Skin of body (tissue), 2 donors: ENCODE measurements around the gene ZFYVE28. TPM values are rescaled to one million over a fixed set of nuclear protein-coding genes. Genes with fewer than 3 reads are reported as not detected.

Experiments used
- DNase-seq: peaks from one replicate; lab custom pipeline; 2025; lab: John Stamatoyannopoulos, UW
- total RNA-seq: library from RNA; depleted of rRNA; stranded (reverse); fragments of >200 nt; gene quantifications from one replicate; pipeline ENCODE4 v1.2.3, GENCODE V29; 2014

Gene ZFYVE28
- total RNA-seq, 1 donor from 2014 or later = 5.1 TPM

DNA sequence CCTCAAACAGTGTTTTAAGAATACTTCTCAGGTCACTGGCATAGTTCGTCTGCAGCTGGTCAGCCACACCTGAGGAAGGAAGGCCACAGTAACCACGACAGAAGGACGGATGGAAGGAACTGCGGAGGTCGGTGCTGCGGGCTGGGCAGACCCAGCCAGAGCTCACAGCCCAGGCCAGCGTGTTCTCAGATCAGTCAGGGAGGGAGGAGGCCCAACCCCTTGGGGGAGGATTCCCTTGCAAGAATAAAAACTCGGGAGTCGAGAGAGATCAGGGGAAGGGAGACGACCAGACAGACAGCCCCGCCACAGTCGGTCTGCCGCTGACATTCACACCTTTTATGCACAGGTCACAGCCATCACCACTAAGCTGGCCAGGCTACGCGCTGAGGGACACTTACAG, 145.2 kb downstream of the ZFYVE28 start:
- no peak for DNase-seq

DNA sequence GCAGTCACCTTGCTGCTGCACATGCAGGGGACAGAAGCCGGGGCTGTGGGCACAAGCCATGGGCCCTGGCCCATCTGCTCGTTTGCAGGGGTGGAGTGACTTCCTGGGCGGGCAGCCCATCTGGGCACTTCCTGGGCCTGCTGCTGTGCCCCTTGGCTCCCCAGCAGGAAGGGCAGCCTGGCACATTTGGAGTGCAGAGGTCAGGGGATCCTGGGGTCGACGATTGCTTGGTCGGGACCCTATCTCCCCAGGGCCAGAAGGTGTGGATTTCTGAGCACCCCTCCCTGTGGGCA, 145.7 kb downstream of the ZFYVE28 start:
- DNase-seq = no peak

DNA sequence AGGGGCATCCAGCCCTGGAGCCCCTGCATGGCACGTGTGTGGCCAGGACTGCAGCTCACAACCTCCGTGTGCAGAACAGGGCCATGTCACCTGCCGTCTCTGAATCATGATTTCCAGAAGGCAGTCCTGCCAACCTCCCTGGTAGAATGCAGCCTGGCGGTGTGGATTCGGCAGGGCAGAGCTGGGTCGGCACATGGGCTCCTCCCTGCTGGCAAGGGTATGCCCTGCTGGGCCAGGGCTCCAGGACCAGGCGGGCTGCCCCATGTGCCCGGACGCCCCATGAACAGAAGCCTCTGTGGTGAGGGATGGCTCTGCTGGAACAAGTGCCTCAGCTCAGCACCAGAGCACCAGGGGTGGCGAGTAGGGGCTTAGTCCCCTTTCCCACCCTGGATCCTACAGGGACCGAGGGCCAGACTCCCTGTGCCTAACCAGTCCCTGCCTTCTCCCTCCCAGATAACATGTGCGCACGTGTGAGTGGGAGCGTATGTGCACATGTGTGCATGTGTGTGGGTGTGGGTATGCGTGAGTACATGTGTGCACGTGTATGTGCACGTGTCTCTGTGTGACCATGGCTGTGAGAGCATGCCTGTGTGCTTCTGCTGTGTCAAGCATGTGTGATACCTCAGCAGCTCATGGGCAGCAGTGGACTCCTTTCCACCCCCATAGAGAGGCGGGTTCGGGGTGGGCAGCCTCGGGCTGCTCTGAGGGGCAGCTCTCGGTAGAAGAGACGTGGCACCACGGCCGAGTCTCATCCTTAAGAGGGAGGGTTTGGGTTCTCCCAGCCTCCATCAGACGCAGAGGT, 146.2 kb downstream of the ZFYVE28 start:
- DNase-seq = no peak

DNA sequence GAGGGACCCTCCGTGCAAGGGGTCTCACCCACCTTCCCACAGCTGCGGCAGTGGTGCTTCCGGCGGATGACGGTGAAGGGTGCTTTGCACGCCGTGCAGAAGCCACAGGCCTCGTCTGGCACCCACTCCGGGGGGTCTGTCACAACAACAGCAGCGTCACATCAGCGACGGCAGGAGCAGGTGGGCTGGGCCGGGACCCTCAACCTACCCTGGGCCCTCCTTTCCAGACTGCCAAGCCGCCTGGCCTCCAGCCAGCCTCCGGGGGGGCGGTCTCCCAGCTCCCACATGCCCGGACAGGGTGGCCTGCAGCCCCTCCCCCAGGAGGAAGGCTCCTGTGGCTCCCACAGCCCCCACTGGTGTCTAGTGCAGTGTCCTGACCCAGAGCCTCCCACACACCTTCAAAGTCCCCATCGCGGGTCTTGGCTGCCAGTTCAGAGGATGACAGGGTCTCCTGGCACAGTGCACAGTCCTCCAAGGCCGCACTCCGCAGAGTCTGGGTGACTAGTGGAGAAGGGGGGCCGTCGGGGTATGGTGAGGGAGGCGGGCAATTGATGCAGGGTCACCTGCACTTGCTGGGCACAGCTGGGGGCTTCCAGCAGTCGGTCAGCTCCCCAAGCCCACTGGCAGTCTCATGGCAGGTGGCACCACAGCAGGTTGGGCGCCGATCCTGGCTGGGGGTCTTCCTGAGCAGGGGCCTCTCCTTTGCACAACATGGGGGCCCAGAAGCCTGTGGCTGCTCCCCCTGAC, 147.0 kb downstream of the ZFYVE28 start:
- no peak for DNase-seq

DNA sequence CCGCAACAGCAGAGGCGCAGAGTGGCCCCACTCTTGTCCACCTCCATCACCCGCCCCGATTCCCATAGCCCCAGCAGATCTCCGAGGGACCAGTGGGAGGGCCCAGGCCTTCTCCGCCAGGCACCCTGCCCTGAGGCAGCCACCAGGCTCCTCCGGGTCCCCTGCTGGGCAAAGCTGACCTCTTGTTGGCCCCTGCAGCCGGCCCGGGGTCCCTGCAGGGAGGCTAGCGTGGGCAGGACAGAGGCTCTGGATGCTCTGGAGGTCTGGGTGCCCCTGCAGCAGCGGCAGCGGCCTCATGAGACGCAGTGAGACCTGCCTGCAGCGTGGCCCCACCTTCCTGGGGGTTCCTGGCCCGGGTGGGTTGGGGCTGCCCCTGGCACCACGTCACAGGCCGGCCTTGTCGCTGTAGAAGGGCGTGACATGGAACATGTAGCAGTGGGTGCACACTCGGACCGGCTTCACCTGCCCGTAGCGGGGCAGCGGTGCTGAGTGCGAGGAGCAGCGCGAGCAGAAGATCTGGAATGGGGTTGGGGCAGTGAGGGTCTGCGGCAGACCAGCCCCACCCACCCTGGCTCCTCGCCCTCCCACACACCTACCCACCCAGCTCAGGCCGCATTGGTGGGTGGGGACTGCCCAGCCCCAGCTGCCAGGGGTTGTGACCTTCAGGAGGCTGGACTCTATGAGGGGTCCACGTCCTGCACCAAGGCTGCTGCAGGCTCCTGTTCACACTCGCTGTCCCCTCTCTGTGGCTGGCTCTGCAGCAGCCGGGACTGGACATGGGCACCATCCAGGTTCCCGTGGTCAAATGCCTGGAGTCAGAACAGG, 147.9 kb downstream of the ZFYVE28 start:
- DNase-seq = no peak

DNA sequence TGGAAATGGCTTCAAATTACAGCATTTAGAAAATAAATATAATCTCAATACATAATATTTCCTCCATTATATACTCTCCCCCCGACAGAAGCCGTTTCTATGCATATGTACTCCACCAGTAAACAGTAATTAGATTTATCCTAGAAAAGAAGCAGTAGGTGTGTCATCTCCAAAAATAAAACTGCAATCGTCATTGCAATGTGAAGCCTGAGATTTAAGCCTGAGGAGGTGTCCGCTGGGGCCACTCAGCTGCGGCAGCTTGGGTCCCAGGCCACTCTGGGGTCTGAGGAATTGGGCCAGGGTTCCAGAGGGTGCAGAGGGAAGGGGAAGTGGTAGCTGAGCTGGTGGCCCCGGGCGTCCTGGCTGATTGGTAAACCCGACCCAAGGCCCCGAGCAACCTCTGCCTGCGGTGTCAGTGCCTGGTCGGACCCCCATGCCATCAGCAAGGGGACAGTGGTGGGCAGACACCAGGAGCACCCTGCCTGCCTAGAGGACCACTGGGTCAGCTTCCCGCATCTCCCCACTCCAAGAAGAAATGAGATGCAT, 148.8 kb downstream of the ZFYVE28 start:
- no peak for DNase-seq

DNA sequence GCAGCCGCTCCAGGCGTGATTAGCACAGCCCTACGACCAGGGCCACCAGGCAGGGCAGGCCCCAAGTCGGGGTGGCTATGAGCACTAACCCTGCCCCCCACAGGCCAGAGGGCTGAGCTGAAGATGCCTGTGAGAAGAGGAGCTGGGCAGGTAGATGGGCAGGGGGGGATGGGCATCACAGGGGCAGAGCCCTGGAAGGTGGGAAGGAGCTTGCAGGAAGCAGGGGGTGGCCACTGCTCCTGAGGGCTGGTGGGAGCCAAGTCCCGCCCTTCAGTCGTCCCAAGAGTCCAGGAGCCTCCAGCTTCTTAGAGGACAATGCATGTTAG, 149.3 kb downstream of the ZFYVE28 start:
- DNase-seq = no peak

DNA sequence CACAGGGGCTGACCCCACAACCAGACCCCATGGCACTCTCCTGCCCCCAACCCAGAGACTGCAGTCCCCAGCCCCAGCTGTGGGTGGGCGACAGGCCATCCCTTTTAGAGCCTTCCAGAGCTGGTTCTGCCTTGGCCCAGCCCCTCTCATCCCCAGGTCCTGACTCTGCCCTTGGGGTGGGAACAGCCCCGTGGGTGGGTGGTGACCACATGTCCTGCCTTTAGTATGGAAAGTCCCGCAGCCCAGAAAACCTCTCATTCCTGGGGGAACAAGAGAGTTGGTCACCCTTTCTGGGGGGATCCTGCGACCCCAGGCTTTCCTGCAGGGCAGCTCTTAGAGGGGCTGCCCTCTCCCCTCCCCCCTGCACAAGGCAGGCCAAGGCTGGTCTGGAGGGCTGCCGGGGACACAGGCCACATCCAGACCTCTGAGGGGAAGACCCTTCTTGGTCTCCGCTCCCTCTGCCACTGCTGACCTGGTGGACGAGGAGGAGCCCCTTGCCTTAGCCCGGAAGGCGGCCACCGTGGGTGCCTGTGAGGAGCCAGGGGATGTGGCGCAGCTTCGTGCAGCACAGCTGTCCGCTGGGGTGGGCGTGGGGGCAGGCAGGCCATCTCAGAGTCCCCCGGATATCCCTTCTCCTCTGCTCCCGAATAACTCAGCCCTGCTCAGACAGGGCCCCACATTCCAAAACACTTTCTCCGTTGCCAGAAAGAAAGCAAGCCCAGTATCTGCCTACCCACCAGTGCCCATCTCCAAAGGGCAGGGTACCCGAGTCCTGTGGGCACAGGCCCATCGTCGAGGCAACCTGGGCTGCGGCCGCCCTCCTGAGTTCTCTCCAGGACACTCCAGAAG, 149.9 kb downstream of the ZFYVE28 start:
- DNase-seq = no peak

DNA sequence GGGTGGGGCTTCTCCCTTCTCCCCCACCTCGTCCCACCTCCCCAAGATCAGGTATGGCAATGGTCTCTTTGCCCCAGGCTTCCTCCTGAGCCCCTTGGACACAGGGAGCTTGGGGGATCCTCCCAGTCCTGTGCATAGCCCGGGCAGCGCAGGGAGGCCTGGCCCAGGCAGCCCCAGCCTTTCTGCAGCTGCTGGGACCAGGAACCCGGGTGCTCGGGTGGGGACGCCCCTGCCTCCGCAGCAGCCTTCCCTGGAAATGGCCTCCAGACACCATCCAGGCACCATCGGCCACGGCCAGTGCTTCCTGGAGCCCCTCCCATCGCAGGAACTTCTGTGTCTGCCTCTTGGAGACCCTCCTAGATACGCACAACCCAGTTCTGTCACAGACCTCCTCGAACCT, 150.6 kb downstream of the ZFYVE28 start:
- DNase-seq = no peak

DNA sequence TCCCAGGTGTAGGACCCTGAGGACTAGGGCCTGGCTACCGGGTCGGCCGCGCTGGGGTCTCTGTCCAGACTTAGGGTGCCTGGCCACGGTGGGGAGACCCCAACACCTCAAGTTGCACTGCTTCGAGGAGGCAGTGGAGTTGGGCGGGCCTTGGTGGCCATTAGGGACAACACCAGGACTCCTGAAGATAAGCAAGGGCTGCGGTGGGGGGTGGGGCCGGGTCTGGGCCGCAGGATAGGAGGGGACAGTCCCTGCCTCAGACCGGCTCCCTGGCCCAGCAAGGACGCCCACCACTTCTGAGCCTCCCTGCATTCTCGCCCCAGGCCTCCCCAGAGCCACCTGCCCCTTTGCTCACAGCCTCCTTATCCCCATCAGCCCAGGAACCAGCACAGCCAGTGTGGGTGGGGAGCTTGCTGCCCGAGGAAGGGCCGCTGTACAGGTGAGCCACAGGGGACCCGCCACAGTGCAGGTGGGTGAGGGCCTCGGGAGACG, 151.1 kb downstream of the ZFYVE28 start:
- no peak for DNase-seq

DNA sequence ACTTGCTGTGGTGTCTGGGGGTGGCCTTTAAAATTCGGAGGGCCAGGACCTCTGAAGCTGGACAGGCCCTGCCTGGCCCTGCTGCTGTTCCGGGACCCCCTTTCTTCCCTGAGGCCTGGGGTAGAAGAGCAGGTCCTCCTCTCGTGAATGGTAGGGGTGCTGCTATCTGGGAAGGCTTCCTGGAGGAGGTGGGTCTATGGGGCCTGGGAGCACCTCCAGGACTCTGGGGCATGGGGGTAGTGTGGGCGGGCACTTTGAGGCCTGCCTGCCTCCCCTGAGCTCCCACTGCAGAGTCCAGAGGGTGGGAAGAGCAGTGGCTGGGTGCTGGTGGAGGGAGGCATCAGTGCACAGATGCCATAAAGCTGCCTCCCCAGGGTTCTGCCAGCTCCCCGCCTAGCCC, 151.6 kb downstream of the ZFYVE28 start:
- DNase-seq = no peak

DNA sequence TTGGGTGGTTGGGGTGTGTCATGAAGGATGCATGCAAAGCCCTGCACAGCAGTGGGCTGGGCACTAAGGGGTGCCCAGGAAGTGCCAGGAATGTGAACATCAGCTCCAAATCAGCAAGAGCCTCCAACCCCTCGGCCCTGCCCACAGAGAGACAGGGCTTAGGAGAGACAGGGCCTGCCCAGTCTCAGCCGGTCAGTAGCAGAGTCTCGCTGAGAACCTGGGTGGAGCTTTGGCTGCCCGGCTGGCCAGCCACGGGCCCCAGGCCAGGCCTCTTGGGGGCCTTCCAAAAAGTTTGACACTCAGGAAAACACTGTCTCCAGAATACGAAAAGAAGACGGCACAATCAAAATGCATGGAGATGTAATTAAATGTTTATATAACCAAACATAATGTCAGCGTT, 152.3 kb downstream of the ZFYVE28 start:
- no peak for DNase-seq

DNA sequence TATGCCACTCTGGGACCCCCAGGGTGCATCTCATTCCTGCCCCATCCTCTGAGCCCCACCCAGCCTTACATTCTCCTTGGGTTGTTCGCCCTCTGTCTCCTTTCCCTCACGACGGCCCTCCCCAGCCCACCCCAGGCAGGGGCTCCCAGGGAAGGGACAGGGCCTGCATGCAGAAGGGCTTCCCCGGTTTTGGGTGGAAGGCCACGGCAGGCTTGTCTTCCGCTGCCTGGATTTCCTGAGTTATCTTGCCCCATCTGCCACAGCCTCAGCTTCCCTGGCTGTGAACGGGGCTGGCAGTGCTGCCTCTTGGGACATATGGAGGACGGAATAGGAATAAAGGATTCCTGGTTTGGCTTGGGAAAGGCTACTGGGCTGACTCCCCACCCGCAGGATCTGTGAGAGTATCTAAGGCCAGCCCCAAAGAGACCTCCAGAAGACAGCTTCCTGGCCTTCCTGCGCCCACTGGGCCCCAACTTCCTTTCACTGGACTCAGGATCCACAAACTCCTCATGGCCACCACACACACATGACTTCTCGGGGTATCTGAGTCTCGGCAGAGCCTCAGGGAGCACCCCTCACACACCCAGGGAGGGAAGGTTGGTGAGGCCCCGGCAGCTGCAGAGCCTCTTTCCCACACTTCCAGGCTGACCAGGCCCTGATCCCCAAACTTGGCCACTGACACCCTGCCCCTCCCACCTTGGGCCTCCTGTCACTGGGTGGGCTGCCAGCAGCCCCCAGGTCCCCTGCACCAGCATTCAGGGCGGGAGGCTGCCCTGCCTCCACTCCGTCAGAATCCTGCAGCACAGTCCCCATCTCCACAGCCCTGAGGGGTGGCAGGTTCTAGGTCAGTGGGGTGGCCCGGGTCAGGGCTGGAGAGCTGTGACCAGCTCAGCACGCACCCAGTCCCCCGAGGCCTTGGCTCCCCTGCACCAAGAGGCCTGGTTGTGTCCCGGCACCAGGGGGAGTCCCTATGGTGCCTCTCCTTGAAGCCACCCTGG, 153.0 kb downstream of the ZFYVE28 start:
- DNase-seq = no peak

DNA sequence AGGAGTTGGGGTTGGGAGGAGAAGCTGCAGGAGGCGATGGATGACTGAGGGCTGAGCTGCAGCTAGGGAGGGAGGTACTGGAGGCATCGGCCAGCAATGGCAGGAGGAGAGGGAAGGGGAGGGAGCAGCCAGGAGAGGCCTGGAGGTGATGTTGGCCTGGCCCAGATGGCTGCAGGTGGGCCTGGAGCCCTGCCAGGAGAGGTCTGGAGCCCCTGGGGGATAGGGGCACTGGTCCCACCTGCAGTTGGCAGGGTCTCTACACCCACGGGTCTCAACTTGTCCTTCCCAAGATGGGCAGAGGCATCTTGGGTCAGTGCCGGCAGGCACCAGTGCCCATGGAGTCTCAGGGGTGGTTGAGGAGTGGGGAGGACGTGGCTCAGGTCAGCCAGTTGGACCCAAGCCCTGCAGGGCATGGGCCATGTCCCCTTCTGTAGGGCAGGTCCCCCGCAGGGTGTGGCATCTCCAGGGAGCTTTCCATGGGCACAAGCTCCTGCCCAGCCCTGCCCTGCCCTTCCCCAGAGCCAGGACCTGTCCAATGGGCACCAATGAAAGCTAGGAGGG, 153.9 kb downstream of the ZFYVE28 start:
- DNase-seq = no peak

DNA sequence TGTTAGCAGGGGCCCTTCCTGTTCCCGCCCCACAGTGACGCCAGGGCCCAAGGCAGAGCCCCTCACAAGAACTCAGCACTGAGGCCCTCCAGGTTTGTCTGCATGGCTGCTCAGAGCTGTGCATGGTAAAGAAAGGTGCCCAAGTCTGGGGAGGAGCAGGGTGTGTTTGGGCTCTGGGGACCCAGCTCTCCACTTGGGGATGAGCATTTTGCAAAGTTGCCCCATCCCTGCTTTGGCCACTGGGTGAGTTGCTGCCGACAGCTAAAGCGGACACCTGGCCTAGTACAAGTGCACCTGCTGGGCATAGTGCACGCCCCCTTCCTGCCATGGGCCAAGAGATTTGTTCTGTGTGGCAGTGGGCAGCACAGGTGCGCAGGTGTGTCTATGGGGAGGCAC, 154.5 kb downstream of the ZFYVE28 start:
- DNase-seq = no peak

DNA sequence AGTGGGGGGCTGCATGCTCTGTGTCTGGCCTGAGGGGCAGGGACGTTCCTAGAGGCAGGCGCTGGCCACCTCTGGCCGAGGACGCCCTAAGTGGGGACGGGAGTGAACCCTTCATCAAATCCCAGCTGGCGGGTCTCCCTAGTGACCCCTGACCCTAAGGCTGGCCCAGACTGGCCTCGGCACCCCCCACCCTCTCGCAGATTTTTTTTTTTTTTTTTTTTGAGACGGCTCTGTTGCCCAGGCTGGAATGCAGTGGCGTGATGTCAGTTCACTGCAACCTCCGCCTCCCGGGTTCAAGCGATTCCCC, 155.5 kb downstream of the ZFYVE28 start:
- no peak for DNase-seq

DNA sequence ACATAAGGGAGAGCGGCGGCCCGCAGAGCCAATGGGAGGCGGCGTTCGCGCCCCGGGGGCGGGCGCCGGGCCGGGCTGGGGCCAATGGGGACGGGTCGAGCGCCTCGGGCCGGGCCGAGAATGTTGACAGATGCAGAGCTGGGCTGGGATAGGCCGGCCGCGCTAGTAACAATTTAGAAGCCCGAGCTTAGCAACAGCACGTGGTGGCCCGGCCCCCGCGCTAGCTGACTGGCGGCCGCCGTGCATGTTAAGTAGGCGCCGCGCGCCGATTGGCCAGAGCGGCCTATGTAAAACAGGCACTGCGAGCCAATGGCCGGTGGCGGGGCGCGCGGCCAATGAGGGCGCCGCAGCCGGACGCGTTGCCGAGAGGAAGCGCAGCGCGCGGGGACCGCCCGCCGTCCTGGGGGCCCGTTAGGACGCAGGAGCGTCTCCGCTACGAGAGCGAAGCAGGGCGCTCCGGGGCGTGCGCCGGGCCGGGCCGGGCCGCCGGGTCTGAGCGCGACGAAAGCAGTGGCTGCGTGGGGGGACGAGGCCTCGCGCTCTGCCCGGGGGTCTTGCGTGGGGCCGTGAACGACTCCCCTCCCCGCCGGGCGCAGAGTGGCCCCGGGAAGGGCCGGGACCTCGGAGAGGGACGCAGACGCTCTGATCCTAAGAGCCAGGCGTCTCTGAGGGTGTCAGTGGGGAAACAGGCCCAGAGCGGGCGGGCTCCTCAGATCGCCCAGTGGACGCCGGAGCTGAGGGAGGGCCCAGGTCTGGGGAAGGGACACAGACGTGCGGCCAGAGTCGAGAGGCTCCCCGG, 156.1 kb downstream of the ZFYVE28 start:
- DNase-seq = peak; percentile 99

DNA sequence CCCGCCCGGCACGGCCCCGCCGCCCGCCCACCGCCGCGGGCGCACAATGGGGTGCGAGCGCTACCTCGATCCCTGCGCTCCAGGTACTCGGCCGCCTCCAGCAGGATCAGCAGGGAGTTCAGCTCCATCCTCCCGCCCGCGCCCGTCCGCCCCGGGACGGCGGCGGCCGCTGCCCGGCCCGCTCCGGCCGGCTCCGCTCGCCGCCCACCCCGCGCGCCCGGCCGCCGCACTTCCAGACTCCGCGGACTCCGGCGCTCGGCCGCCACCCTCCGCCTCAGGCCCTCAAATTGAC, 156.6 kb downstream of the ZFYVE28 start, which contains the start of gene MXD4:
MXD4 (minus strand) TSS at position 257 of the 292 bp plus-strand sequence; CDS start at position 128, 129 bp downstream.
- DNase-seq = no peak
